Sigmoid colon (tissue), 7 donors: Measurements from ENCODE around the gene GATD1. TPM values are rescaled to one million over a fixed set of nuclear protein-coding genes. Genes with fewer than 3 reads are reported as not detected.

Source experiments
- DNase-seq: peaks from one replicate; pipeline ENCODE4 v3.0.0-alpha.2; 2019
- H3K27ac ChIP-seq, 4 donors: fragments of 200-600 bp; sonication (generic); one replicate each; pipeline ENCODE4 v1.5.1; 2016 to 2019; ENCODE audit warnings: mild to moderate bottlenecking in 1 of 4
- H3K27me3 ChIP-seq, 3 donors: fragments of 200-600 bp; sonication (generic); one replicate each; pipeline ENCODE4 v1.5.1; 2019; ENCODE audit warnings: mild to moderate bottlenecking in 1 of 3
- H3K36me3 ChIP-seq, 4 donors: fragments of 200-600 bp; sonication (generic); one replicate each; pipeline ENCODE4 v1.5.1; 2016 to 2019
- H3K4me1 ChIP-seq, 4 donors: fragments of 200-600 bp; sonication (generic); one replicate each; pipeline ENCODE4 v1.5.1; 2017 to 2019
- H3K4me3 ChIP-seq, 4 donors: fragments of 200-600 bp; sonication (generic); one replicate each; pipeline ENCODE4 v1.5.1; 2017 to 2019; ENCODE audit warnings: mild to moderate bottlenecking in 2 of 4, moderate library complexity in 1 of 4
- H3K9me3 ChIP-seq, 4 donors: fragments of 200-600 bp in 3 of 4; sonication (generic) in 3 of 4; one replicate each; pipeline versions ENCODE4 v1.5.1 to v1.6.1; 2013 to 2019
- EP300 ChIP-seq, 4 donors: sonication (generic); formaldehyde crosslinking; IDR thresholded peaks; one replicate each; pipeline ENCODE4 v1.6.1; 2017; ENCODE audit warnings: antibody characterized with exemption in 4 of 4
- POLR2A ChIP-seq, 2 donors: fragments of 450-650 bp; IDR thresholded peaks; one replicate each; pipeline ENCODE4 v1.6.1; 2016; ENCODE audit warnings: antibody characterized with exemption in 2 of 2, mild to moderate bottlenecking in 2 of 2, moderate library complexity in 2 of 2
- POLR2AphosphoS5 ChIP-seq, 4 donors: sonication (generic); formaldehyde crosslinking; IDR thresholded peaks; one replicate each; pipeline ENCODE4 v1.6.1; 2017; ENCODE audit warnings: antibody characterized with exemption in 4 of 4
- WGBS, 2 donors: extraction: QIAGEN DNeasy Blood & Tissue Kit; methylation state at CpG; one replicate each; pipeline ENCODE4 v1.1.7; 2013; 5-methylcytosine and 5-hydroxymethylcytosine counted together
- intact Hi-C: fragments of 100-400 bp; cut with DNase I; formaldehyde crosslinking; loops from one replicate; pipeline ENCODE4 v1.15.1; 2023
- polyA plus RNA-seq, 3 donors: library from polyadenylated mRNA; stranded (reverse); fragments of 200-250 nt; gene quantifications; one replicate each; pipeline ENCODE4 v1.2.3, GENCODE V29; 2013
- total RNA-seq, 4 donors: library from RNA; depleted of rRNA; stranded (reverse); fragments of >200 nt; gene quantifications; one replicate each; pipeline ENCODE4 v1.1.0, GENCODE V29; 2016
- TF ChIP-seq, protein P1 (sequence below), 4 experiments: fragments of 450-650 bp in 3 of 4; fragments of 200-600 bp in 1 of 4; IDR thresholded peaks; one replicate each; pipeline ENCODE4 v1.5.1; 2016 to 2019; ENCODE audit warnings: antibody characterized with exemption in 4 of 4, mild to moderate bottlenecking in 3 of 4, moderate library complexity in 2 of 4
- donor health status: healthy with polysubstance abuse.
- donor health status: Bipolar disorder and iron deficiency.
- donor health status: healthy.

GATD1 gene
- total and polyA plus RNA-seq, 7 donors = 6.7 to 55.9 (median 15.7) TPM

DNA sequence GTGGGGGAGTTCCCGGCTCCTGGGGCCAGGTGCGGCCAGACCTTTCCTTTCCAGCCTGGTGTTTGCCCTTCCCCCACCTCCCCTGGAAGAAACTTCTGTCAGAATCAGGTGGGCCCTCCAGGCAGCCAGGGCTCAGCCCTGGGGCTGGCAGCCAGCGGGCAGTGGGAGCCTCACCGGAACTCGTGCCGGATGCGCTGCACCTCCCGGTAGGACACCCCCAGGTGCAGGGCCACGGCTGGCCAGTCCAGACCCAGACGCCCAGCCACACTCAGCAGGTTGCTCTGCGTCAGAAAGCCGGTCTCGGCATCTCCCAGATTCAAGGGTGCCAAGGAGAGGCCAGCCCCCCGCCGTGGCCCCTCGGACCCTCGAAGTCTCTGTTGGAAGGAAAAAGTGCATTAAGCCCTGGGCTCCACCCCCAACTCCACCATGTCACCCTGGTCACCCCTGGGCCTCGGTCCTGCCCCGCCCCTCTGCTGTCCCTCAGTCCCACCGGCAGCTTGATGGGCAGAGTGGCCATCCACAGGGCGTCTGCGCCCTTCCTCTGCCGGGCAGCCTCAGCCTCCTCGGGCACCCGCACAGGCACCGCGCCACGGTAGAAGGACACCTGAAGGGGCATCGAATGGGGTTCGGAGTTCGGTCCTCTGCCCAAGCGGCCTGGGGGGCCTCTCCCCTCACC is 22.5 kb upstream of the GATD1 start:
- WGBS, 2 donors = 96% methylated on average over 32 of the region's 32 CpGs
- H3K4me1 ChIP-seq = peaks cover 0 to 47% (median 41%) of the 10 kb centered on the region in 4 donors
- H3K27me3 ChIP-seq = no peaks in the 10 kb centered on the region
- no peak for TF ChIP-seq POLR2A (IDR thresholded peaks at IDR 0.05)
- TF ChIP-seq EP300 (IDR thresholded peaks at IDR 0.05) = no peak
- intact Hi-C loops = loop anchor here (5.0 kb wide), 2 partner anchors 52 to 102 kb away; partner anchors contain the start of genes DEAF1, TALDO1 and TMEM80
- H3K36me3 ChIP-seq = peaks cover 0 to 38% (median 3%) of the 10 kb centered on the region in 4 donors
- H3K4me3 ChIP-seq = no peak overlapping the region
- no peaks in the 10 kb centered on the region for H3K9me3 ChIP-seq
- DNase-seq = no peak
- H3K27ac ChIP-seq = no peak overlapping the region

DNA sequence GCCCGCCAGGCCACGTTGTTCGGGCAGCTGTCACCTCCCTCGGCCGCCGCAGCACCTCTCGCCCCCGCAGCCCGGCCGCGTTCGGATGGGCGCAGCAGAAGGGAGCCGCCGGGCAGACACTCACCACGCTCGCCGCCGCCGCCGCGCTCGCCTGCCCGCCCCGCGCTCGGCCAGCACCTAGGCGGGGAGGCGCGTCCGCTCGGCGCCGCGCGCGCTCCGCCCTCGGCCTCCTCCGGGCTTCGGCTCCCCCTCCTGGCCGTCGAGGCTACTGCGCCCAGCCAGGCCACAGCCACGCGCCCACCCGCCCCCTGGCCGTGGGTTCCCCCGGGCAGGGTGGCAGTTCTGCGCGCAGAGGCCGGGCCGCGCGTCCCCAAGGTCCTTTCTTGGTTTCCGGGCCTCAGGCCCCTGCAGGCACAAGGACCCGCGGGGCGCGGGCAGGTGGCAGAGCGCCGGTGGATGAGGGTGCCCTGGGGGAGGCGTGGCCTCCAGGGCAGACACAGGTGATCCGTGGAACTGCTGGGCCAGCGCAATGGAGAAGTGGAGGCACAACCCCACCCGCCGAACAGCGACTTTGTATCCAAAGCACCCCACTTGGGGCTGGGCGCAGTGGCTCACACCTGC is 20.9 kb upstream of the GATD1 start, which contains the start of gene SLC25A22:
Gene SLC25A22 (minus strand): TSS at position 189 of the 621 bp plus-strand sequence. CDS start 3,275 bp downstream, outside the sequence.
- Histone ChIP-seq H3K4me3 (peak within 1 kb of the TSS; percentile 49 to 65 (median 56)), H3K27me3 (no peaks in the 10 kb centered on the region), H3K27ac (peak within 1 kb of the TSS; percentile 84 to 93 (median 90)), H3K4me1 (peaks cover 0 to 38% (median 31%) of the 10 kb centered on the region in 4 donors), H3K9me3 (no peaks in the 10 kb centered on the region), H3K36me3 (peaks cover 0 to 41% (median 3%) of the 10 kb centered on the region in 4 donors)
- intact Hi-C loops = loop anchor here (5.0 kb wide), 2 partner anchors 51 to 101 kb away; partner anchors contain the start of genes DEAF1, TALDO1 and TMEM80
- TF ChIP-seq EP300 (IDR thresholded peaks at IDR 0.05) = no peak
- TF ChIP-seq, protein P1, sequence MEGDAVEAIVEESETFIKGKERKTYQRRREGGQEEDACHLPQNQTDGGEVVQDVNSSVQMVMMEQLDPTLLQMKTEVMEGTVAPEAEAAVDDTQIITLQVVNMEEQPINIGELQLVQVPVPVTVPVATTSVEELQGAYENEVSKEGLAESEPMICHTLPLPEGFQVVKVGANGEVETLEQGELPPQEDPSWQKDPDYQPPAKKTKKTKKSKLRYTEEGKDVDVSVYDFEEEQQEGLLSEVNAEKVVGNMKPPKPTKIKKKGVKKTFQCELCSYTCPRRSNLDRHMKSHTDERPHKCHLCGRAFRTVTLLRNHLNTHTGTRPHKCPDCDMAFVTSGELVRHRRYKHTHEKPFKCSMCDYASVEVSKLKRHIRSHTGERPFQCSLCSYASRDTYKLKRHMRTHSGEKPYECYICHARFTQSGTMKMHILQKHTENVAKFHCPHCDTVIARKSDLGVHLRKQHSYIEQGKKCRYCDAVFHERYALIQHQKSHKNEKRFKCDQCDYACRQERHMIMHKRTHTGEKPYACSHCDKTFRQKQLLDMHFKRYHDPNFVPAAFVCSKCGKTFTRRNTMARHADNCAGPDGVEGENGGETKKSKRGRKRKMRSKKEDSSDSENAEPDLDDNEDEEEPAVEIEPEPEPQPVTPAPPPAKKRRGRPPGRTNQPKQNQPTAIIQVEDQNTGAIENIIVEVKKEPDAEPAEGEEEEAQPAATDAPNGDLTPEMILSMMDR (IDR thresholded peaks at IDR 0.05) = peak; percentile 42 to 82 (median 66)
- WGBS, 2 donors = 2 to 3% methylated on average over 69 of the region's 69 CpGs
- DNase-seq = no peak

- 0% methylated on average over 57 of the region's 57 CpGs for WGBS, 2 donors
- Histone ChIP-seq H3K27ac (peak overlapping the region; percentile 84 to 93 (median 90)), H3K27me3 (no peaks in the 10 kb centered on the region), H3K36me3 (peaks cover 0 to 34% (median 3%) of the 10 kb centered on the region in 4 donors), H3K4me3 (peak overlapping the region; percentile 49 to 65 (median 56)), H3K4me1 (peaks cover 0 to 38% (median 31%) of the 10 kb centered on the region in 4 donors), H3K9me3 (no peaks in the 10 kb centered on the region)
- peak; percentile 89 for DNase-seq
- intact Hi-C loops = loop anchor here (1.0 to 5.0 kb wide), 4 partner anchors 12 to 100 kb away; partner anchors contain the start of genes DEAF1, POLR2L, RPLP2 and TALDO1
- TF ChIP-seq EP300 (IDR thresholded peaks at IDR 0.05) = no peak
- TF ChIP-seq POLR2A (IDR thresholded peaks at IDR 0.05) = no peak
- TF ChIP-seq, protein P1 (IDR thresholded peaks at IDR 0.05) = peak in 1 of 4 experiments; percentile 6
- TF ChIP-seq POLR2AphosphoS5 (IDR thresholded peaks at IDR 0.05) = peak in 3 of 4 donors; percentile 15 to 41 (median 38)
Observed at GRCh38 chr11:797296-798092, 20.2 kb upstream of the GATD1 start.

DNA sequence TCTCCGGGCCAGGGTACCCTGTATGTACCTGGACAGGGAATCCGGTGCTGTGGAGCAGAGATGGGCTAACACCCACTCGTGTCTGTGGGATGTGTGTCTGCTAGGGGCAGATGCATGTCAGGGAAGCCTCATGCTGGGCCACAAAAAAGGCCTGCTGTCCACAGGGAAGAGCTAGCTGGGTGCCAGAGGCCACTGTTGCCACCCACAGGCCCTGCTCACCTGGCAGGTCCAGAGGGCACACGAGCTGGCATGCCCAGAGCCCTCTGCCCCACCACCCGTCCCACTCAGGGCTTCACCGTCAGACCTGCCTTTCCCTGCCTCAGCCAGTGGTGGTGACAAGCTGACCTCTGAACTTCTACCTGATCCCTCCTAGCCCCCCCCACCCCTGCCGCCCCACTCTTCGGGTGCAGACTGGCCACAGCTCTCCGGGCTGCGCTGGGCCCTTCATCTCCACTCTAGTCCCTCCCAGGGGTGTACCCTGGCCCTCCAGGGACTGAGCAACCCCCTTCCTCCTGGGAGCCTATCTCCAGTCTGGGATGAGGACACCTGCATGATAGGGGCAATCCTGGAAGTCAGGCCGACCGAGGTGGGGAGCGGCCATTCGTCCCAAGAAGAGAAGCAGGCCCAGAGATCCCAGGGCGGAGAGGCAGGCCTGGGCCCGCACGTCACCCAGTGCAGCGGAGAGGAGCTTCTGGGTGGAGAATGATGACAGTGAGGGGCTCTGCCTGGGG is 19.4 kb upstream of the GATD1 start:
- Histone ChIP-seq H3K4me3 (peak overlapping the region; percentile 49 to 65 (median 56)), H3K27me3 (no peaks in the 10 kb centered on the region), H3K36me3 (peaks cover 0 to 34% (median 3%) of the 10 kb centered on the region in 4 donors), H3K27ac (peak overlapping the region; percentile 84 to 93 (median 90)), H3K4me1 (peaks cover 0 to 38% (median 31%) of the 10 kb centered on the region in 4 donors), H3K9me3 (no peaks in the 10 kb centered on the region)
- intact Hi-C loops = loop anchor here (1.0 to 5.0 kb wide), 4 partner anchors 13 to 99 kb away; partner anchors contain the start of genes DEAF1, POLR2L, RPLP2 and TALDO1
- WGBS, 2 donors = 7 to 19% methylated on average over 18 of the region's 18 CpGs
- DNase-seq = no peak
- TF ChIP-seq, protein P1 (IDR thresholded peaks at IDR 0.05) = no peak
- TF ChIP-seq POLR2AphosphoS5 (IDR thresholded peaks at IDR 0.05) = no peak
- TF ChIP-seq POLR2A (IDR thresholded peaks at IDR 0.05) = no peak
